GM03348 (cell line): ENCODE data around the gene CNOT6.
"Not testable (repeated sequence)": the region's sequence is repeated elsewhere in the genome, so short reads cannot be mapped to it uniquely, and the experiment has no call there.

Experiments used
- DNase-seq: peaks from one replicate; pipeline ENCODE4 v3.0.0; 2012; ENCODE audit warnings: low spot score

The CNOT6 gene

DNA sequence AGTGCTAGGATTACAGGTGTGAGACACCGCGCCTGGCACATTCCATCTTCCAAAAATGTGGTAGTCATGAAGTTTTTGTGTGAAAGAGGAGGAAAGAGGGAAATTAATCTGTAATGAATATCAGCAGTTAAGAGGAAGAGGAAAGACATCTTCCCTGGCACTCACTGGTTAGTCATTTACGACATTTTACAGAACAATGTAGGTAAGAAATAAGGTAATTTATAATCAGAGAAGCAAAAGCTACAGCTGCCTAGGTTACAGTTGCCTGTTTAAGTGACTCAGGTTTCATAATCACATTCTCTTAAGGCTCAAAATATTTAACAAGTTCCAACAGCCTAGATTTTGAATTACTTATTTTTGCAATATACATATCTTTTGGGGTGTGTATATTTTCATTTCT is 26.9 kb downstream of the CNOT6 start:
- DNase-seq, result no peak

- DNase-seq, result no peak
Observed at GRCh38 chr5:180521591-180521990, 27.4 kb downstream of the CNOT6 start.

DNA sequence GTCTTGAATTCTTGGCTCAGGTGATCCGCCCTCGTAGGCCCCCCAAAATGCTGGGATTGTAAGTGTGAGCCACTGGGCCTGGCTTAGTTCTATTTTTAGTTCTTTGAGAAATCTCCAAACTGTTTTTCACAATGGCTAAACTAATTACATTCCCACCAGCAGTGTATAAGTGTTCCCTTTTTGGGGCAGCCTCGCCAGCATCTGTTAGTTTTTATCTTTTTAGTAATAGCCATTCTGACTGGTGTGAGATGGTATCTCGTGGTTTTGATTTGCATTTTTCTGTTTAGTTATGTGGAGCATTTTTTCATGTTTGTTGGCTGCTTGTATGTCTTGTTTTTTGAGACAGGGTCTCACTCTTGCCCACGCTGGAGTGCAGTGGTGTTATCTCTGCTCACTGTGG is 28.2 kb downstream of the CNOT6 start:
- no peak for DNase-seq

DNA sequence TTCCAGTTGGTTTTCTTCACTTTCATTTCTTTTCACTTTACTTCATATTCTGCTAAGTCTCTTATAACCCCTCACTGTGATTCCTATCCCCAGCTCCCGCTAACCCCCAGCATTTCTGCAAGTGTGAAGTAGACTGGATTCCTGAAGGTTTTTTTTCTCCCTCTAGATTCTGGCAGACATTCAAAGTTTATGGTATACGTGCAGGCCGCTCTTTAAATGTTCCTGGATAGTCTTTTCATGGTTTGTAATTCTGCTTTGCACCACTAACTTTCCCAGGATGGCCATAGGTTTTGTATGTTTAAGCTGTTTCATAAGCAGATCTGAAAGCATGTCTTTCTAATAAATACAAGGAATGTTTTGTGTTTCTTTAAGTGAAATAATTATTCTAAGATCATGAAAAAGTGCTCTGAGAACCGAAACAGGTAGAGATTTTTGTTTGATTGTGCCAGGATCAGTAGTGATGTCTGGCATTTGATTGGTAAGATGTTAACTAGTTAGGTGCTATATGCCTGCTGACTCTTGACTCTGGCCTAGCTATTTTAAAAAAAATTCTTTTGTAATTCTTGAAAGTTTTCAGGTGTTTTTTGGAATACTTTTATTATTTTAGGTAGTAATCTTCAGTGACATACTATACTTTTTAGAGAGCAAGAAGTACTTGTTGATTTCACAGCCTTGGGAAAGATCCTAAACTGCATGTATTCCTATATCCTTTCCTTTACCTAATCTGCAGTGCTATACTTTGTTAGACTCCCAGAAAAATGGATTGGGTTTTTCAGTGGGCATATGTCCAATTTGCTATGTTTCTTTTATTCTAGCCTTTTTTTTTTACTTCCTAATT is 29.7 kb downstream of the CNOT6 start:
- no peak for DNase-seq

GRCh38 chr5:180525399-180525798 is 31.2 kb downstream of the CNOT6 start:
- DNase-seq, result no peak

GRCh38 chr5:180526269-180526668 is 32.1 kb downstream of the CNOT6 start:
- no peak for DNase-seq

DNA sequence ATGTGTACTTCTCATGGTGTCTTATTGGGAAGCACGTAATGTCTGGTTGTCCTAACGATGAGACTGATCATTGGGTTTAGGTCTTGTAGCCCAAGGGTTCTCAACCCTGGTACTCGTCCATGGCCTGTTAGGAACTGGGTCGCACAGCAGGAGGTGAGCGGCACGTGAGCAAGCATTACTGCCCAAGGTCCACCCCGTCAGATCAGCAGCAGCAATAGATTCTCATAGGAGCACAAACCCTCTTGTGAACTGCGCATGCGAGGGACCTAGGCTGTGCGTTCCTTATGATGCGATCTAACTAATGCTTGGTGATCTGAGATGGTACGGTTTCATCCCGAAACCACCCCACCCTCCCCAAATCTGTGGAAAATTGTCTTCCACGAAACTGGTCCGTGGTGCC is 33.5 kb downstream of the CNOT6 start:
- DNase-seq, result no peak

- DNase-seq, result not testable (repeated sequence)
Observed at GRCh38 chr5:180531036-180531585, 36.9 kb downstream of the CNOT6 start.

DNA sequence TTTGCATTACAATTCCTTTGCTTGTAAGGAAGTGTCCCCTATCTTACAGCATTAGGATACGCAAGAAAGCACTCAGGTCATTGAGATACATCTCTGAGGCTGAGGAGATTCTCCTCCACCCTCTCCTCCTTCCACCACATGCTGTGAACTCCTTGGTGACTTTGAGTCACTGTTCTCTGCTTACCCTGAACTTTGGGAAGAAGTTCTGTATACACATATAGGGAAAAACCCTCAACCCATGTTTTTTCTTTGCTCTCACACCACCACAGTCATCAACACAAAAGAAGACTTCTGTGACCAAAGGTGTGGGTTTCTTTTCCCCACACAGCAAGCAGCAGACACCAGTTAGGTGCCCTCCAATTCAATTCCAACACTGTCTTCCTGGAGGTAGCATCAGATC is 38.1 kb downstream of the CNOT6 start:
- no peak for DNase-seq

- no peak for DNase-seq
Observed at GRCh38 chr5:180533845-180534244, 39.7 kb downstream of the CNOT6 start.

DNA sequence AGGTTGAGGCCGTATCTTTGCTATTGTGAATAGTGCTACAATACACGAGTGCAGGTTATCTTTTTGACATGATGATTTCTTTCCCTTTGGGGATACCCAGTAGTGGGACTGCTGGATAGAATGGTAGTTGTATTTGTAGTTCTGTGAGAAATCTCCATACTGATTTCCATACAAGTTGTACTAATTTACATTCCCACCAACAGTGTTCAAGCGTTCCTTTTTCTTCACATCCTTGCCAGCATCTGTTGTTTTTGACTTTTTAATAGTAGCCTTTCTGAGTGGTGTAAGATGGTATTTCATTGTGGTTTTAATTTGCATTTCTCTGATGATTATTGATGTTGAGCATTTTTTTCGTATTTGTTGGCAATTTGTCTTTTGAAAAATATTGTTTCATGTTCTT is 41.4 kb downstream of the CNOT6 start:
- DNase-seq, result no peak

GRCh38 chr5:180540050-180540694 is 46.0 kb downstream of the CNOT6 start:
- DNase-seq, result no peak

- no peak for DNase-seq
Observed at GRCh38 chr5:180541710-180542109, 47.5 kb downstream of the CNOT6 start.

DNA sequence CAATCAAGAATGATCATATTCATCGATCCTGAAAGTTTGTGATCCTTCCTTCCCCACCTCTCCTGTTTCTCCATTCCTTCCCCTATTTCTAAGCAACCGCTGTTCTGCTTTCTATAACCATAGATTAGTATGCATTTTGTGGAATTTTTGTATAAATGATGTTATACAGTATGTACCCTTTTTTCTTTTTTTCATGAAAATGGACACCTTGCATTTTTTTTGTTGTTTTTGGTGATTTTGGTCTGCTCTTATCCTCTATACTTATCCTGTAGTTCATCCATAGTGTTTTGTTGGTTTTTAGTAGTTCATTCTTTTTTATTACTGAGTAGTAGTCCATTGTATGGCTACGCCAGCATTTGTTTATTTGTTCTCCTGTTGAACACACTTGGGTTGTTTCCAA is 51.1 kb downstream of the CNOT6 start:
- no peak for DNase-seq

DNA sequence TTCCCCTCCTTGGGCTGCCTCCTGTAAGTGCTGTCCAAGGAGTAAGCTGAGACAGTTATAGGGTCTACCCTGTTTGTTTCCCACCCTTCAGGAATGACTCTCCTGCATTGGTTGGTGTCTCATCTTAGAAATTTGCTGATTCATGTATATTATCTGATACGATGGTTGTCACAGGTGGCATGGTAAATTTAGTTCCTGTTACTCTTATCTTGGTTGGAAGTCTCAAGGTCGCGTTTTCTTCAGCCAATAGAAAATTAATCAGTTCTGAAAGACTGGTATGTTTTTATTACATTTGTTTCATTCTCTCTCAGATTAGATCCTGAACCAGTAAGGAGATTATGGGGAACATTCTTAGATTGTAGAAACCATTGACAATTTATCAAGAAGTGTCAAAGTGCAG is 54.4 kb downstream of the CNOT6 start:
- no peak for DNase-seq

- DNase-seq, result no peak
Observed at GRCh38 chr5:180553530-180553929, 59.4 kb downstream of the CNOT6 start.

DNA sequence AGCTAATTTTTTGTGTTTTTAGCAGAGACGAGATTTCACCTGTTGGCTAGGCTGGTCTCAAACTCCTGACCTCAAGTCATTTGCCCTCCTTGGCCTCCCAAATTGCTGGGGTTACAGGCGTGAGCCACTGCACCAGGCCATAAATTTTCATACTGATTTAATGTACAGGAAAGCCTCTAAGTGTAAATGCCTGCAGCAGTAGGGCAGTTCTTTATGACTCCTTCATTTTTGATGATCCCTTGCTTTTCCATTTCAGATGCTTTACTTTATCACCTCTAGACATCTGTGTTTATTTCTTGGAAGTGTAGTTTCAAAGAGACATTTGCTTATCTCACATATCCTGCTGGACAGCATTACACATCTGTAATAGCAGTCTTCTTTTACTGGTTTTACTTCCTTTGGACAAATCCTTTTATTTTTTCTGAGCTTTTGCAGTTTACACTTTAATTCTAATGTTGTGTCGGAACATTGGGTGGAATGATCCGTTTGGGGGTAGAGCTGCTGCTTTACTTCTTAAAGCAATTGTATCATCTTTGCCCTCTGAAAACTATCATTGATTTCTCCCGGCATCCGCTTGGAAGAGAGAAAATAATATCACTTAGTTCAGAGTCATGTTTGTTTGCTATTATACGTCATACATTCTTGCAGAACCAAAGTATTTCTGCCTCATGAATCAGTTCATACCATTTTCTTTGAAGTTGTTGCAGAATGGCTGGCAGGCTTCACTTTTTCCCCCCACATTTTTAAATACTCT is 61.2 kb downstream of the CNOT6 start:
- no peak for DNase-seq

DNA sequence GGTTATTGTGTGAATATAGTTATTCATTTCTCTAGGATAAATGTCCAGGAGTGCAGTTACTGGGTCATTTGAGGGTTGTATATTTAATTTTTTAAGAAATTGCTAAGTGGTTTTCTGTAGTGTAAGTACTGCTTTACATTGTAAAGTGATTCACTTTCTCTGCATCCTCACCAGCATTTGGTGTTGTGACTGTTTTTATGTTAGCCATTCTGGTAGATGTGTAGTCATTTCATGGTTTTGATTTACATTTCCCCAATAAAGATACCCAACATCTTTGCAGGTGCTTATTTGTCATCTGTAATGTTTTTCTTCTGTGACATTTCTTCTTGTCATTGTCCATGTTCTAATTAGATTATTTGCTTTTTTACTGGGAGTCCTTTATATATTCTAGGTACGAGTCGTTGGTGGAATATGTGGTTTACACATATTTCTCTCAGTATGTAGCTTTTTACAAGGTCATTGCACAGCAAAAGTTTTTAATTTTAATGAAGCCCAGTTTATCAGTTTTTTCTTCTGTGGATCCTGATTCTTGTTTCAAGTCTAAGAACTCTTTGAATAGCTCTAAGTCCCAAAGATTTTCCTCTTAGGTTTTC is 63.1 kb downstream of the CNOT6 start:
- DNase-seq, result no peak

DNA sequence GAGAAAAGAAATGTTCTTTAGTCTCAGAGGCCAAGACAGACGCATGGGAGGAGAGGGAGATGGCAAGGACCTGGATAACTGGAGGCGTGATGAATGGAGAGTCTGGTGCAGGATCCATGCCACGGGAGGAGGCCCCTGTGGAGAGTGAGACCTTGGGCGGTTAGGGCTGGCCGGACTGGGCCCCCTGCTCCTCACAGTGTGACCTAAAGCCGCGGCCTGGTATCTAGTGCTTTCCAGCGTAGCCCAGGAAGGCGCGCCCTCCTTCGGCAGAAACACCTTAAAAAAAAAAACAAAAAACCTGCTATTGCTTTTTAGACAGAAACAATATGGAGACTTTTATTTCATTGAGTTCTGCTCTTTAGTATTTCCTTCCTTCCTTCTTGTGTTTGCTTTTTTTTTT is 64.1 kb downstream of the CNOT6 start:
- DNase-seq, result no peak

DNA sequence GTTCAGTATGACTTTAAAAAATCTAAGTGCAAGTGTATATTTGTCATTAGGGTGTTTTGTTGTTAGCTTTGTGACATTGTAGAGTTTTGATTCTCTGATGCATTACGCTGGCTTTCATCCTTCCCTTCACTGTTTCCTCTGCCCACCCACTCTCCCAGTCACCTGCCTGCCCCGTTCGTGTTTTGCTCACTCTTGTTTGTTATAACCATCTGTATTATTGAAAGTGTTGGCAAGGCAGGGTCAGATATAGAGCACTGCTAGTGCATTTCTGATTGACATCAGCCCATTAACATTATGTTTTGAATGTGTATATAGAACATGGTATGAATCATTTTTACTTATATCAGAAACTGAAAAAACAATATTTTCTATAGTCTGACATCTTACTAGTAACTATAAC is 69.8 kb downstream of the CNOT6 start:
- DNase-seq, result no peak

GRCh38 chr5:180568914-180569313 is 74.7 kb downstream of the CNOT6 start:
- no peak for DNase-seq

- no peak for DNase-seq
Observed at GRCh38 chr5:180575571-180575970, 81.4 kb downstream of the CNOT6 start.
